Activated CD8-positive, alpha-beta memory T cell treated with anti-CD3 and anti-CD28 coated beads, Interleukin-2, amount 50 U/mL, for 1 hour (primary cell): ENCODE measurements around the gene CD72.
"Not testable (repeated sequence)": the region's sequence is repeated elsewhere in the genome, so short reads cannot be mapped to it uniquely, and the experiment has no call there.

Source experiments
- DNase-seq: peaks from one replicate; pipeline ENCODE4 v3.0.0-alpha.2; 2020; ENCODE audit errors: extremely low read depth

CD72 gene

DNA sequence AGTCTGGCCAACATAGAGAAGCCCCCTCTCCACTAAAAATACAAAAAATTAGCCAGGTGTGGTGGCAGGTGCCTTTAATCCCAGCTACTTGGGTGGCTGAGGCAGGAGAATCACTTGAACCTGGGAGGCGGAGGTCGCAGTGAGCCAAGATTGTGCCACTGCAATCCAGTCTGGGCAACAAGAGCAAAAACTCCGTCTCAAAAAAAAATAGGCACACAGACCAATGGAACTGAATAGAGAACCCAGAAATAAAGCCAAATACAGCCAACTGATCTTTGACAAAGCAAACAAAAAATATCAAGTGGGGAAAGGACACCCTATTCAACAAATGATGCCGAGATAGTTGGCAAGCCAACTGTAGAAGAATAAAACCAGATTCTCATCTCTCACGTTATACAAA is 29.7 kb downstream of the CD72 start:
- DNase-seq: not testable (repeated sequence)

DNA sequence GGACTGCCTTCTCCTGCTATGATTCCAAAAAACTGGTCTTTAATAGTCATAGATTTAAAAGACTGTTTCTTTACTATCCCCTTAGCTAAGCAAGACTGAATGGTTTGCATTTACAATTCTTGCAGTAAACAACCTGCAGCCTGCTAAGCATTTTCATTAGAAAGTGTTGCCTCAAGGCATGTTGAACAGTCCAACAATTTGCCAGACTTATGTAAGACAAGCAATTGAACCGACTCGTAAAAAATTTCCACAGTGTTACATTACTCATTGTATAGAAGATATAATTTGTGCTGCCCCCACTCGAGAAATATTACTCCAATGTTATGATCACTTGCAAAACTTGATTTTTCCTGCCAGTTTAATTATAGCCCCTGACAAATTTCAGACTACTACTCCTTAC is 33.5 kb downstream of the CD72 start:
- not testable (repeated sequence) for DNase-seq

DNA sequence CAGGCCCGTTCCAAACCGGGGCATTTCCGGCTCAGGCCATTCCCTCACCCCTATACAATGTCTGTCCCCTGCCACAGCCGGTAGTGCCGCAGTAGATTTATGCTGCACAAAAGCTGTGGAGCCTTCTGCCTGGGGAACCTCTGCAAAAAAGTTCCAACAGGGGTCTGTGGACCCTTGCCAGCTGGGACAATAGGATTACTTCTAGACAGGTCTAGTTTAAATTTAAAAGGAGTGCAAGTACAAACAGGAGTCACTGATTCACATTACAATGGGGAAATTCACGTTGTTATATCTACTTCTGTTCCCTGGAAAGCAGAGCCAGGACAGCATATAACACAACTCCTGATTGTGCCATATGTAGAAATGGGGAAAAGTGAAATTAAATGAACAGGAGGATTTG is 34.7 kb downstream of the CD72 start:
- DNase-seq: not testable (repeated sequence)

DNA sequence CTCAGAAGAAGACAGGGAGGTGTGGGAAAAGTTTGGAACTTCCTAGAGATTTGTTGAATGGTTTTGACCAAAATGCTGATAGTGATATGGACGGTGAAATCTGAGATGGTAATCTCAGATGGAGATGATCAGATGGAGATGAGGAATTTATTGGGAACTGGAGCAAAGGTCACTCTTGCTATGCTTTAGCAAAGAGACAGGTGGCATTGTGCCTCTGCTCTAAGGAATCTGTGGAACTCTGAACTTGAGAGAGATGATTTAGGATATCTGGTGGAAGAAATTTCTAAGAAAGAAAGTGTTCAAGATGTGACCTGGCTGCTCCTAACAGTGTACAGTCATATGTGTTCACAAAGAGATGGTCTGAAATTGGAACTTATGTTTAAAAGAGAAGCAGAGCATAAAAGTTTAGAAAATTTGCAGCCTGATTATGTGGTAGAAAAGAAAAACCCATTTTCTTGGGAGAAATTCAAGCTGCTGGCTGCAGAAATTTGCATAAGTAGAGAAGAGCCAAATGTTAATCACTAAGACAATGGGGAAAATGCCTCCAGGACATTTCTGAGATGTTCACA is 38.5 kb downstream of the CD72 start:
- not testable (repeated sequence) for DNase-seq

DNA sequence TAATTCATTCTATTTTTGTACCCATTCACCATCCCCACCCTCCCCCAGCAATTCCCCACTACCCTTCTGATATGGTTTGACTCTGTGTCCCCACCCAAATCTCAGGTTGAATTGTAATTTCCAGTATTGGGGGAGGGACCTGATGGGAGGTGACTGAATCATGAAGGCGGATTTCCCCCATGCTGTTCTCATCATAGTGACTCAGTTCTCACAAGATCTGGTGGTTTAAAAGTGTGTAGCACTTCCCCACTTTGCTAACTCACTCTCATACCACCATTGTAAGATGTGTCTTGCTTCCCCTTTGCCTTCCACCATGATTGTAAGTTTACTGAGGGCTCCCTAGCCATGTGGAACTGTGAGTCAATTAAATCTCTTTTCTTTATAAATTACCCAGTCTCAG is 39.1 kb downstream of the CD72 start:
- no peak for DNase-seq

DNA sequence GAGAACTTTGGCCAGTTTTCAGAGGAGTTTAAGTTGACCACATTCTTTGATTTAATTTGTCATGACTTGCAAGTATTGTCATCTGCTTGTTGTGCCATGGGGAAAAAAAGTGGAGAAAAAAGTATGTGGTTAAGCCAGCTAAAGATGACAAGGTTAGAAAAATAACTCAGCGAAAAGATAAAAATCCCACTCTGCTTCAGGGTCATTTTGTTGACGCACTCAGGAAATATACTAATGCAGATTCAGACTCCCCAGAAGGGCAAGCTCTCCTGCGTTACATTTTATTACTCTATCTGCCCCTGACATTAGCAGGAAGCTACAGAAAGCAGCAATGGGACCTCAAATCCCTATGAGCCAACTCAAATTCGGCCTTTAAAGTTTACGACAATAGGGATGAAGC is 40.7 kb downstream of the CD72 start:
- DNase-seq: no peak

DNA sequence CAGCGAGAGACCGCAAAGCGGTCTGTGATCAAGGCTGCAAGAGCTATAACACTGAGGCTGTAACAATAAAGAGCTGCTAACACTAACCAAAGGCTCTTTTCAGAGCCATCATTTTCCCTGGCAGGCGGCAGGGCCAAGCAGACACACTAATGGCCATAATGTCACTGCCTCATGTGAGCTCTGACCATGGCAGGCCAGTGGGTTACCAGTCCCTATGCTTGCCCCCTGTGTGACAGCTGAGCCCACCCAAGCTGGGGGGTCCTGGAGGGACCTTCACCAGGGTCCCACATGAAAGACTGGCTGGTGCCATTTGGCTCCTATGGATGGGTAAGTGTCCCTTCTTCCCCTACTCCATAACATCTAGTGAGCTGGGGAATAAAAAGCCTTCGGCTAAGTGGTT is 42.7 kb downstream of the CD72 start:
- DNase-seq: no peak

DNA sequence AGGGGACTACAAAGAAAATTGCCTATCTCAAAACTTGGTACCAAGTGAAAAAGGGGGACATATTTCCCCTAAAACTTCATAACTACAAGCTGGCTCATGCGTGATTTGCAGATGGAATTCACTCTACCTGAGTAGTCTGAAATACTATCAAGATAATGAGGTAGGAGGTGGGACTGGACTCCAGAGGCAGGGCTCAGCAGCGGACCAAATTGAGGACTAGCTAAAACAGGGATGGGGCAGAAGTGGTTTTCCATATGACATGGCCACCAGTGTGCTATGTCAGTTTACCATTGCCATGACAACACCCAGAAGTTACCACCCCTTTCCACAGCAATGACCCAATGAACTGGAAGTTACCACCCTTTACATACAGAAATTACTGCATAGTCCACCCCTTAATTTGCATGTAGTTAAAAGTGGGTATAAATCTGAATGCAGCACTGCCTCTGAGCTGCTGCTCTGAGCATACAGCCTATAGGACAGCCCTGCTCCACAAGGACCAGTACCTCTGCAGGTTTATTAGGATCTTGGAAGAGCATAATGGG is 43.6 kb downstream of the CD72 start:
- DNase-seq: no peak

DNA sequence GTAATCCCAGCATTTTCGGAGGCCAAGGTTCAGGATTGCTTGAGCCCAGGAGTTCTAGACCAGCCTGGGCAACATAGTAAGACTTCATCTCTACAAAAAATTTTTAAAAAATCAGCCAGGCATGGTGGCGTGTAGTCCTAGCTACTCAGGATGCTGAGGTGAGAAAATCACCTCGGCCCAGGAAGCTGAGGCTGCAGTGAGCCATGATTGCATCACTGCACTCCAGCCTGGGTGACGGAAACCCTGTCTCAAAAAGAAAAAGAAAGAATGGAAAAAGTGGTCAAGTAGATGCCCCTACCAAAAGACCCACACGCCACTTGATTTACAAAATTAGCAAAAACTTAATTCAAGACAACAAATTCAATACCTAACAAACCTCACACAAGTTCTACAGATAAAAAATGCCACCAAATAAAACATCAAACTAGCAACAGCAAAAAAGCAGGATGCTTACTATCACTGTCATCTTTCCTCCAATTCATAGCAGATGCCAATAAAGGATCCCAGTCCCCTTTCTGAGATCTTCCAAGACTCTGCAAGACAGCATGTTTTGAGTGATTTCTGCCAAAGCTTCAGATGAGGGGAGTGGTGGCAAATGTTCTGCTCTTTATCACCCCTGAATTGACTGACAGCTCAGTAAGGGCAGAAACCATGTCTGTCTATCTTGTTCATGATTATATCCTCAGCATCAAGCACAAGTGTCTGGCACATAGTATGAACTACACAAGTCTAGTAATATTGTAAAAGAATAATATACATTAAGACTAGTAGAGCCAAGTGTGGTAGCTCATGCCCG is 47.3 kb downstream of the CD72 start:
- no peak for DNase-seq

DNA sequence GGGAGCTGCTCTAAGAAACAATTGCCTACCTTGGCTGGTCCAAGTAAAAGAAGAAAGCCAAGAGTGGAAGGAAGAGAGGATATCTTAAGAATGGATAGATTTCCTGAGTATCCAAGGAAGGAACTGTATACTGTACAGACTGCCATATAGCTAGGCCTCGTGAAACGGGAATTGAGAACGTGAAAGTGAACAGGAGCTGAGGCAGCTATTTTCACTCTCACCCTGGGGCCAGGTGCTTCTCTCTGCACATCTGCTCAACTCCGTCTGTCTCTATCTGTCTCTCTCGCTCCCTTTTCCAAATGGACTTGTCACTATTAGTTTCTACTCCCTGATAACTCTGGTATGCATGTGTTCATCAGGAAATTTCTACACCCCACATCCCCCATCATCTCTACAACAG is 49.0 kb downstream of the CD72 start:
- DNase-seq: no peak

DNA sequence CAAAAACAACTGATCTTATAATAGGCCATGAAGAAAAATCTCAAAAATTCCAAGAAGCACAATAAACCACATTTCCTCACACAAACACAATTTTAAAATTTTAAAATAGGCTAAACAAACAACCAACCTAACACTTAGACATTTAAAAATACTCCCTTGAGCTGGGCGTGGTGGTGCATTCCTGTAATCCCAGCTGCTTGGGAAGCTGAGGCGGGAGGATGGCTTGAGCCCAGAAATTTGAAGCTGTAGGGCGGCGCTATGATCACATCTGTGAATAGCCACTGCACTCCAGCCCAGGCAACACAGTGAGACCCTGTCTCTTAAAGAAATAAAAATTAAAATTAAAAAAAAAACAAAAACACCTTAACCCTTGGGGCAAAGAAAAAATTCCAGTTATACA is 50.0 kb downstream of the CD72 start:
- DNase-seq: no peak

DNA sequence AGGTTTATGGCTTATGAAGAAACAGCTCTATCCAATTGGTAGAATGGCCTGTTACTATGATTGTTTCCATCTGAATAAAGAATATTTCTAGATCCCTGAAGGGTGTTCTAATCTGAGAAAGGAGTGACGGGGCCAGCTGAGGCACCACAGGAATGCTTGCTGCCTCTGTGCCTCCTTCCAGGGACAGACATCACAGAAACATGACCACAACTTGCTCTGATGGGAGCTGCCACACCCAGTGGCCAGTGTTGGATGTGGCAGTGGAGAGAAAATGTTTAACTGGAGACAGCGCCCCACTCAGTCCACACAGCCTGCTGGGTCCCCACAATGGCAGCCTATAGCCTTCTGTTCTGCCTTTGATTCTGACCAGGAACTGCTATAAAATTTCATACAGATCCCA is 51.8 kb downstream of the CD72 start:
- no peak for DNase-seq

DNA sequence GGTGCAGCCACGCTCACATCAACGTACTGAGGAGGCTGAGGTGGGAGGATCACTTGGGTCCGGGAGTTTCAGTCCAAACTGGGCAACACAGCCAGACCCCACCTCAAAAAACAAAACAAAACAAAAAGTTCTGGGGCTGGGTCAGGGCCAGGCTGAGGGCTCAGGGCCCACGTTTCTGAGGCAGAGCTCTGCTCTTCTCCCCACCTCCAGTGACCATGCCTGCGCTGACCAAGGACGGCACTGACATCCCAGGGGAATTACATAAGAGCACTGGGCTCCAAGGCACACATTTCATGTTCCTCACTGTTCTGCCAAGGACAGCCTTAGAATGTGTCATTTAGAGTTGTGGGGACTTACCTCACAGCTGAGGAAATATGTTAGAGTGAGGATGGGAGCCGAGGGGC is 53.6 kb downstream of the CD72 start:
- DNase-seq: no peak

DNA sequence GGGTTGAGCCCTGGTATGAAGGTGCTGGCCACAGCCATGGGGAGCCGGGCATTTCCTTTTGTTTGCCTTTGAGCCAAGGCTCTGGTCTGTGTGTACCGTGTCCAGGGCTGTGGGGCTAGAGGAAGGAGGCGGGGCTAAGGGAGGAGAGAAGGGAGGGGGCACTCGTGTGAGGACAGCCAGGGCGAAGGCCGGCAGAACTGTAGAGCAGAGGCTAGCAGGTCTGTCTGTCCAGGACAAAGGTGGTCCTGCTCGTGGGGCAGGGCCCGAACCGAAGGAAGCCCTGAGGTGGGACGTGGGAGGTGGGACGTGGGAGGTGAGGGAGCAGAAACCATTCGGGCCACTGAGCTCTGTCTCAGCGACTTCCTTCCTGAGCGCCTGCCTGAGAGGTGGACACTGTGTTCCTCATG is 54.4 kb downstream of the CD72 start:
- DNase-seq: no peak

DNA sequence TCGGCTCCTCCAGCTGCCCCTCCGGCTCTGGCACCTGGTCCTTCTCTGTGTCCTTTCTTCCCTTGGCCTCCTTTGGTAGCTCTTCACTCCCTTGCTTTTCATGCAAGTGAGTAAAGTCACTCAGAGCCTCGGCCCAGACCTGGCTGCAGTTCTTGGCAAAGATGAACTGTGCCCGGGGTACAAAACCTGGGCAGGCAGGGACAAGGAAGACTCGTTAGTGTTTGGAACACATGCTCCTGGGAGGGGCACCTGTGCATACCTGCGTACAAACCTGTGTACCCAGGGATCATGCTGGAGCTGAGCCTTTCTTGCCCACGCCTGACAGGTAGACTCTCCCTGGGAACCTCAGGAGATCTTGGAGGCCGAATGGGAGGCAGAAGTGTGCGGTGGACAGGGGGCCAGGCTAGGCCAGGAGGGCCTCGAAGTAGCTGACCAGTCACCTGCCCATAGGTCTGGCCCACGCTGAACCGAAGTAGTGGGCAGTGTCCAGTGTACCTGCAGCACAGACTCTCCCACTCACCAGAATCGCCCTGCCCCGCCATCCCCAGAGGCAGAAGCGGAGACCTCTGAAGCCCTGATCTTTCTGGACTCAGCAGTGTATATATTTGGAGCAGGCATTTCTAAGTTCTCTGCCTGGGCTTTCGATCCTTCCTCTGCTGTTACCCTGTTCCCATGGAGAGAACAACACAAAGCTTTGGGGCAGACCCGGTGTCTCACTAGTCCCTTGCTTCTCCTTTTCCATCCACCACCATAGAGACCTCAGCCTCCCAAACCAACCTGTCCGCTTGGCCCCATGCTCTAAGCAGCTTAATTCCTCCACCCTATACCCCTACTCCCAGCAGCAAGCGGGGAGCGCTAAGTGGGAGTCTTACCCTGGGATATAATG is 55.1 kb downstream of the CD72 start:
- DNase-seq: no peak

DNA sequence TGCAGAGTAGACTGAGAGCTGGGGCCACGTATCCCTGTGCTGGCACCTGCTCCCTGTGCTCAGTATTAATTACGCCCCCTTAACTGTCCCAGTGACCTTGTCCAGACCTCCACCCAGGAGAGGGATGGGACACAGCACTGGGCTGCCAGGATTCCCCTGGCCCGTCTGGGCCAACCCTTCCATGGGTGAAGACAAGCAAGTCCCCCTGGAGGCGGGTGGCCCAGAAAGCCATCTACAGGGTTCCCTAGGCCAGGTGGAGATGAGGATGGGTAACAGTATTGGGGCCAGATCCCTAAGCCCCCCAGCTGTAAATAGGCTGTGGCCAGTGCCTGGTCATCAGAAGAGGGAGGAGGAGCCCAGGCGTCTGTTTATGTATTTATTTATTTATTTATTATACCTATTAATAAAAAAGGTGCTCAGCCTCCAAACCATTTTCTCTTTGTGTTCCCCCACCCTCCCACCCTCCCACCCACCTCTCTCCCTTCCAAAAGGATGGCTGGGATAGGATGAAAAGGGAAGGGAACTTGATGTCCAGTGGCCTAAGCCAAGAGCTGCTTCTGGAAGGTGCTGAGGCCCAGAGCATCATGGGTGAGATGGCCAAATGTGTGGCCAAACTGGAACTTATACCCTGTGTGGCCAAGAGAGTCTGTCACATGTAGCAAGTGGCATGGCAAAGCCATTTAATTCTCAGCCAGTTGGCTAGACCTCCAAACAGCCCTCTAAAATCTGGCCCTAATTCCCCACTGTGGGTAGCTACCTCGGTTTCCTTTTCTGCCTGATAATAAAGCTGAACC is 56.5 kb downstream of the CD72 start:
- no peak for DNase-seq

DNA sequence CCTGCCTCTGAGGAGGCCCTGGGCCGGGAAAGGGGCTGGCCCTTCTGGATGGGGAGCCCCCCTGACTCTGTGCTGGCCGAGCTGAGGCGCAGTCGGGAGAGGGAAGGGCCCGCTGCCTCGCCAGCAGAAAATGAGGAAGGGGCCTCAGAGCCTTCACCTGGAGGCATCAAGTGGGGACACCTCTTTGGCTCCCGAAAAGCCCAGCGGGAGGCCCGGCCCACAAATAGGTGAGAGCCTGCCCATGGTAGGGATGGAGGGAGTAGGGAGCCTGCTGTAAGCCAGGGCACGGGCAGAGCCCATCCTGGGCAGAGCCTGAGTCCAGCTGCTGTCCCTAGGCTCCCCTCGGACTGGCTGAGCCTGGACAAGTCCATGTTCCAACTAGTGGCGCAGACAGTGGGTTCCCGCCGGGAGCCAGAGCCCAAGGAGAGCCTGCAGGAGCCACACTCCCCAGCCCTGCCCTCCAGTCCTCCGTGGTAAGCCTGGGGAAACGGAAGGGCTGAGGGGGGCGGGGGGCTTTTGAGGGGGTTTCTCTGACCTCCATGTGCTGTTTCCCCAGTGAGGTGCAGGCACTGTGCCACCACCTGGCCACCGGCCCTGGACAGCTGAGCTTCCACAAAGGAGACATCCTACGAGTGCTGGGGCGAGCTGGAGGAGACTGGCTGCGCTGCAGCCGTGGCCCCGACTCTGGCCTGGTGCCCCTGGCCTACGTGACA is 57.4 kb downstream of the CD72 start:
- no peak for DNase-seq
